GM12878 (cell line): ENCODE data around the gene PNMT. TPM values are rescaled to one million over a fixed set of nuclear protein-coding genes. Genes with fewer than 3 reads are reported as not detected.

Experiments used
- ATAC-seq: fragments of 200-7000 bp; cut with Tn5 transposase; 3 replicates; pipeline ENCODE4 v1.9.1; 2020; ENCODE audit warnings: mild to moderate bottlenecking, moderate library complexity
- BruUV-seq: library from RNA; stranded (reverse); fragments of 400-500 nt; replicated peaks from 2 replicates; lab custom pipeline; 2021; lab: Mats Ljungman, UMichigan
- CTCF ChIA-PET: fragments of 300-600 bp; sonication (Branson Sonifier 250); formaldehyde crosslinking; extraction: SDS; loops from one replicate; lab custom pipeline; 2021; ENCODE audit warnings: inconsistent platforms; lab: Yijun Ruan, JAX
- POLR2A ChIA-PET: fragments of 350-600 bp; formaldehyde crosslinking; extraction: SDS; loops from one replicate; lab custom pipeline; 2021; ENCODE audit warnings: inconsistent platforms; lab: Charles Lee
- RAD21 ChIA-PET: fragments of 300-600 bp; sonication (Branson Sonifier 250); formaldehyde crosslinking; loops from one replicate; lab custom pipeline; 2023; ENCODE audit warnings: antibody characterized with exemption; ENCODE audit not compliant: unreplicated experiment; lab: Charles Lee
- SMC1A ChIA-PET: fragments of 300-600 bp; sonication (Branson Sonifier 250); formaldehyde crosslinking; loops from one replicate; lab custom pipeline; 2023; ENCODE audit not compliant: unreplicated experiment, uncharacterized antibody; lab: Charles Lee
- DNase-seq: peaks from one replicate; pipeline ENCODE4 v3.0.0-alpha.2; 2011; ENCODE audit warnings: low read depth, low spot score
- FAIRE-seq: peaks from 3 replicates; lab custom pipeline; 2011; peaks lifted over from hg19 to GRCh38; lab: Jason Lieb, UNC
- H2AFZ ChIP-seq: 2 replicates; pipeline ENCODE4 v1.6.0; 2011; ENCODE audit warnings: low read depth, low read length, control low read depth; ENCODE audit not compliant: control insufficient read depth
- H3K27ac ChIP-seq: 2 replicates; pipeline ENCODE4 v1.5.1; 2011; ENCODE audit warnings: control low read depth; ENCODE audit not compliant: control insufficient read depth, insufficient read depth
- H3K27me3 ChIP-seq, 2 experiments: replicated peaks in 1 of 2; 2 replicates each; pipeline versions ENCODE4 v1.6.0 to v1.6.1; 2011; ENCODE audit warnings: low read length in 1 of 2; ENCODE audit not compliant: control insufficient read depth in 2 of 2, insufficient read depth in 2 of 2
- H3K36me3 ChIP-seq, 2 experiments: 2 replicates each; pipeline ENCODE4 v1.5.1; 2011; ENCODE audit warnings: low read length in 1 of 2; ENCODE audit not compliant: control insufficient read depth in 2 of 2, insufficient read depth in 2 of 2
- H3K4me1 ChIP-seq: 2 replicates; pipeline ENCODE4 v1.6.1; 2011; ENCODE audit warnings: mild to moderate bottlenecking, low read length, moderate library complexity, mixed read lengths; ENCODE audit not compliant: control insufficient read depth, insufficient read depth
- H3K4me2 ChIP-seq: 2 replicates; pipeline ENCODE4 v1.6.0; 2011; ENCODE audit warnings: control low read depth; ENCODE audit not compliant: control insufficient read depth, insufficient read depth
- H3K4me3 ChIP-seq: fragments of 200-600 bp; sonication (generic); 2 replicates; pipeline ENCODE4 v1.5.1; 2016
- H3K79me2 ChIP-seq: 2 replicates; pipeline ENCODE4 v1.6.0; 2011; ENCODE audit warnings: low read length; ENCODE audit not compliant: control insufficient read depth, insufficient read depth
- H3K9ac ChIP-seq: 2 replicates; pipeline ENCODE4 v1.8.0; 2011; ENCODE audit warnings: low read length, control low read depth, mixed read lengths; ENCODE audit not compliant: control insufficient read depth, insufficient read depth
- H3K9me3 ChIP-seq: replicated peaks from 3 replicates; pipeline ENCODE4 v1.5.1; 2011; ENCODE audit warnings: mild to moderate bottlenecking, low read length; ENCODE audit not compliant: control insufficient read depth, insufficient read depth
- H4K20me1 ChIP-seq: 2 replicates; pipeline ENCODE4 v1.6.0; 2011; ENCODE audit not compliant: control insufficient read depth, insufficient read depth
- BHLHE40 ChIP-seq, 2 experiments: fragments of 450-650 bp in 1 of 2; IDR thresholded peaks; 2 replicates each; pipeline ENCODE4 v1.6.1; 2011 to 2017; ENCODE audit warnings: low read depth in 2 of 2, borderline replicate concordance in 1 of 2, improper control_type of control experiment in 1 of 2, low read length in 1 of 2, mild to moderate bottlenecking in 1 of 2
- BRCA1 ChIP-seq: IDR thresholded peaks from 2 replicates; pipeline ENCODE4 v1.6.1; 2011; ENCODE audit warnings: low read depth, low read length, improper control_type of control experiment
- CEBPB ChIP-seq, 2 experiments: fragments of 150-350 bp in 1 of 2; IDR thresholded peaks; 2 replicates each; pipeline ENCODE4 v1.6.1; 2012 to 2014; ENCODE audit warnings: low read depth in 2 of 2, low read length in 2 of 2, borderline replicate concordance in 1 of 2, inconsistent platforms in 1 of 2
- EED ChIP-seq: sonication (generic); IDR thresholded peaks from 2 replicates; pipeline ENCODE4 v1.6.1; 2016; ENCODE audit warnings: antibody characterized with exemption, low read depth
- FOXK2 ChIP-seq: fragments of 450-650 bp; IDR thresholded peaks from 2 replicates; pipeline ENCODE4 v1.6.1; 2017; ENCODE audit warnings: mild to moderate bottlenecking, moderate library complexity
- GABPA ChIP-seq: IDR thresholded peaks from 2 replicates; pipeline ENCODE4 v1.6.1; 2014; ENCODE audit warnings: antibody characterized with exemption, low read depth, mild to moderate bottlenecking, inconsistent platforms
- KAT2A ChIP-seq: conservative IDR thresholded peaks from 2 replicates; pipeline ENCODE4 v1.6.1; 2011; ENCODE audit warnings: low read depth, low read length; ENCODE audit not compliant: control insufficient read depth
- NFYB ChIP-seq: IDR thresholded peaks from 2 replicates; pipeline ENCODE4 v1.6.1; 2011; ENCODE audit warnings: low read depth, mild to moderate bottlenecking, low read length, improper control_type of control experiment, moderate library complexity; ENCODE audit not compliant: insufficient read depth
- NR2C1 ChIP-seq: fragments of 450-650 bp; IDR thresholded peaks from 2 replicates; pipeline ENCODE4 v1.6.1; 2017; ENCODE audit warnings: antibody characterized with exemption, mild to moderate bottlenecking, moderate library complexity
- RFX5 ChIP-seq: IDR thresholded peaks from 2 replicates; pipeline ENCODE4 v1.6.1; 2011; ENCODE audit warnings: low read depth, low read length, improper control_type of control experiment
- SMARCA5 ChIP-seq: fragments of 450-650 bp; IDR thresholded peaks from 2 replicates; pipeline ENCODE4 v1.6.1; 2017; ENCODE audit warnings: mild to moderate bottlenecking
- ZNF384 ChIP-seq: IDR thresholded peaks from 2 replicates; pipeline ENCODE4 v1.6.1; 2012; ENCODE audit warnings: low read depth, mild to moderate bottlenecking, low read length, improper control_type of control experiment, borderline replicate concordance
- WGBS: methylation state at CpG from one replicate; pipeline ENCODE4 v1.1.6; 2016; ENCODE audit warnings: low lambda C conversion rate; ENCODE audit not compliant: insufficient replicate concordance, insufficient coverage; ENCODE audit errors: missing lambda C conversion rate; 5-methylcytosine and 5-hydroxymethylcytosine counted together
- in situ Hi-C: fragments of 300-500 bp; cut with MboI; formaldehyde crosslinking; loops from 9 replicates; pipeline ENCODE4 v1.14.3; 2018; ENCODE audit warnings: mixed read lengths
- intact Hi-C: fragments of 100-400 bp; cut with micrococcal nuclease; formaldehyde crosslinking; loops from one replicate; pipeline ENCODE4 v1.14.2; 2022; ENCODE audit not compliant: unreplicated experiment
- polyA plus RNA-seq, 11 experiments: library from polyadenylated mRNA; depleted of rRNA in 4 of 11; unstranded in 6 of 11; stranded (reverse) in 5 of 11; fragments of >200 nt; fragmentation: Nextera tagmentation in 4 of 11; fragmentation: Illumina TruSeq in 1 of 11; extraction: Ambion mirVana in 4 of 11; extraction: Trizol in 1 of 11; gene quantifications; 1 replicate in 1 of 11; 2 replicates in 10 of 11; pipeline versions ENCODE4 v1.2.1 to v1.2.3, GENCODE V29; 2011 to 2016; ENCODE audit warnings: inconsistent platforms in 2 of 11, missing spikeins in 2 of 11, low read depth in 1 of 11
- total RNA-seq, 4 experiments: library from RNA; depleted of rRNA in 3 of 4; stranded (reverse); fragments of >200 nt in 3 of 4; fragmentation: Illumina TruSeq in 1 of 4; extraction: Trizol in 1 of 4; gene quantifications; 2 replicates each; pipeline versions ENCODE4 v1.2.1 to v1.2.3, GENCODE V29; 2013 to 2021
- TF ChIP-seq, protein P1 (sequence below): fragments of 450-650 bp; IDR thresholded peaks from 2 replicates; pipeline ENCODE4 v1.6.1; 2017; ENCODE audit warnings: mild to moderate bottlenecking, moderate library complexity
- TF ChIP-seq, protein P2 (sequence below): IDR thresholded peaks from 2 replicates; pipeline ENCODE4 v1.6.1; 2011; ENCODE audit warnings: low read depth, low read length, improper control_type of control experiment, borderline replicate concordance
- TF ChIP-seq, protein P3 (sequence below): IDR thresholded peaks from 2 replicates; pipeline ENCODE4 v1.6.1; 2012; ENCODE audit warnings: low read depth, low read length, improper control_type of control experiment

The PNMT gene
- total and polyA plus RNA-seq, 10 of the 15 experiments (the other 5 are each of a cell fraction or from before 2014, with no cell fraction given), result not detected

DNA sequence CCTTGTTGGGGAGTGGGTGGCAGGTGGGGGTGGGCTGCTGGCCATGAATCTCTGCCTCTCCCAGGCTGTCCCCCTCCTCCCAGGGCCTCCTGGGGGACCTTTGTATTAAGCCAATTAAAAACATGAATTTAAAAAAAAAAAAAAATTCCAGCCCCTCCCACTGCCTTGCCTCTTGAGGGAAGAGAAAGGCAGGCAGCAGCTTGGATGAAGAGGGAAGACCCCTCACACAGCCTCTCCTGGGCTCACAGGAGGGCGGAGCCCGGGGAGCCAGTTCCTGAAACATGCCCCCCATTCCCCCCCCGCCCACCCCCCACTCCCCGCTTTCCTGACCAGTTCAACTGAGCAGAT lies 4.9 kb upstream of the PNMT start:
- Histone ChIP-seq H2AFZ (no peak overlapping the region), H3K9ac (no peak overlapping the region), H3K36me3 (peaks cover 6 to 21% of the 10 kb centered on the region in 2 experiments; a peak in 3 of 4 replicates), H3K4me2 (no peak overlapping the region), H4K20me1 (no peaks in the 10 kb centered on the region; the same call in 1 of the 2 replicates), H3K9me3 (no peaks in the 10 kb centered on the region), H3K27ac (no peak overlapping the region), H3K27me3 (peaks cover 3 to 4% of the 10 kb centered on the region in 2 experiments; a peak in 3 of 4 replicates), H3K79me2 (no peaks in the 10 kb centered on the region), H3K4me1 (peaks cover 6% of the 10 kb centered on the region; the same call in 1 of the 2 replicates), H3K4me3 (no peak overlapping the region)
- WGBS, result no CpG with 5 or more reads among the region's 4 CpGs
- no peak for FAIRE-seq
- intact Hi-C loops (no loop called here), in situ Hi-C loops (no loop called here)
- ATAC-seq, result no peak
- DNase-seq, result no peak
- POLR2A ChIA-PET, result no interaction called here
- CTCF ChIA-PET, result interaction anchor here (1.6 to 1.7 kb wide), 2 partner anchors 9 kb away, joined by 4 to 10 read pairs; no protein-coding TSS in a partner anchor
- RAD21 ChIA-PET, result no interaction called here
- TF ChIP-seq GABPA (no peak), FOXK2 (no peak), NFYB (no peak), BHLHE40 (IDR thresholded peaks at IDR 0.05; ENCODE audit: borderline replicate concordance in 1 of 2, low read depth in 2 of 2, low read length in 1 of 2) (no peak), KAT2A (no peak), NR2C1 (no peak), SMARCA5 (no peak), EED (no peak), CEBPB (IDR thresholded peaks at IDR 0.05; ENCODE audit: borderline replicate concordance in 1 of 2, low read depth in 2 of 2, low read length in 2 of 2) (no peak), RFX5 (no peak), BRCA1 (no peak), ZNF384 (no peak)
- TF ChIP-seq, protein P1, sequence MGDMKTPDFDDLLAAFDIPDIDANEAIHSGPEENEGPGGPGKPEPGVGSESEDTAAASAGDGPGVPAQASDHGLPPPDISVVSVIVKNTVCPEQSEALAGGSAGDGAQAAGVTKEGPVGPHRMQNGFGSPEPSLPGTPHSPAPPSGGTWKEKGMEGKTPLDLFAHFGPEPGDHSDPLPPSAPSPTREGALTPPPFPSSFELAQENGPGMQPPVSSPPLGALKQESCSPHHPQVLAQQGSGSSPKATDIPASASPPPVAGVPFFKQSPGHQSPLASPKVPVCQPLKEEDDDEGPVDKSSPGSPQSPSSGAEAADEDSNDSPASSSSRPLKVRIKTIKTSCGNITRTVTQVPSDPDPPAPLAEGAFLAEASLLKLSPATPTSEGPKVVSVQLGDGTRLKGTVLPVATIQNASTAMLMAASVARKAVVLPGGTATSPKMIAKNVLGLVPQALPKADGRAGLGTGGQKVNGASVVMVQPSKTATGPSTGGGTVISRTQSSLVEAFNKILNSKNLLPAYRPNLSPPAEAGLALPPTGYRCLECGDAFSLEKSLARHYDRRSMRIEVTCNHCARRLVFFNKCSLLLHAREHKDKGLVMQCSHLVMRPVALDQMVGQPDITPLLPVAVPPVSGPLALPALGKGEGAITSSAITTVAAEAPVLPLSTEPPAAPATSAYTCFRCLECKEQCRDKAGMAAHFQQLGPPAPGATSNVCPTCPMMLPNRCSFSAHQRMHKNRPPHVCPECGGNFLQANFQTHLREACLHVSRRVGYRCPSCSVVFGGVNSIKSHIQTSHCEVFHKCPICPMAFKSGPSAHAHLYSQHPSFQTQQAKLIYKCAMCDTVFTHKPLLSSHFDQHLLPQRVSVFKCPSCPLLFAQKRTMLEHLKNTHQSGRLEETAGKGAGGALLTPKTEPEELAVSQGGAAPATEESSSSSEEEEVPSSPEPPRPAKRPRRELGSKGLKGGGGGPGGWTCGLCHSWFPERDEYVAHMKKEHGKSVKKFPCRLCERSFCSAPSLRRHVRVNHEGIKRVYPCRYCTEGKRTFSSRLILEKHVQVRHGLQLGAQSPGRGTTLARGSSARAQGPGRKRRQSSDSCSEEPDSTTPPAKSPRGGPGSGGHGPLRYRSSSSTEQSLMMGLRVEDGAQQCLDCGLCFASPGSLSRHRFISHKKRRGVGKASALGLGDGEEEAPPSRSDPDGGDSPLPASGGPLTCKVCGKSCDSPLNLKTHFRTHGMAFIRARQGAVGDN, result no peak
- TF ChIP-seq, protein P2, sequence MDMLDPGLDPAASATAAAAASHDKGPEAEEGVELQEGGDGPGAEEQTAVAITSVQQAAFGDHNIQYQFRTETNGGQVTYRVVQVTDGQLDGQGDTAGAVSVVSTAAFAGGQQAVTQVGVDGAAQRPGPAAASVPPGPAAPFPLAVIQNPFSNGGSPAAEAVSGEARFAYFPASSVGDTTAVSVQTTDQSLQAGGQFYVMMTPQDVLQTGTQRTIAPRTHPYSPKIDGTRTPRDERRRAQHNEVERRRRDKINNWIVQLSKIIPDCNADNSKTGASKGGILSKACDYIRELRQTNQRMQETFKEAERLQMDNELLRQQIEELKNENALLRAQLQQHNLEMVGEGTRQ, result no peak
- TF ChIP-seq, protein P3, sequence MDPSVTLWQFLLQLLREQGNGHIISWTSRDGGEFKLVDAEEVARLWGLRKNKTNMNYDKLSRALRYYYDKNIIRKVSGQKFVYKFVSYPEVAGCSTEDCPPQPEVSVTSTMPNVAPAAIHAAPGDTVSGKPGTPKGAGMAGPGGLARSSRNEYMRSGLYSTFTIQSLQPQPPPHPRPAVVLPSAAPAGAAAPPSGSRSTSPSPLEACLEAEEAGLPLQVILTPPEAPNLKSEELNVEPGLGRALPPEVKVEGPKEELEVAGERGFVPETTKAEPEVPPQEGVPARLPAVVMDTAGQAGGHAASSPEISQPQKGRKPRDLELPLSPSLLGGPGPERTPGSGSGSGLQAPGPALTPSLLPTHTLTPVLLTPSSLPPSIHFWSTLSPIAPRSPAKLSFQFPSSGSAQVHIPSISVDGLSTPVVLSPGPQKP, result no peak
- SMC1A ChIA-PET, result no interaction called here
- BruUV-seq, result no TSS peak
